Measurements from ENCODE around the gene CBLL1. TPM values are rescaled to one million over a fixed set of nuclear protein-coding genes. Genes with fewer than 3 reads are reported as not detected.

Gene CBLL1
- total RNA-seq, 2 donors from 2014 or later = 20.2 to 21.9 TPM

GRCh38 chr7:107767391-107767790, 23.4 kb downstream of the CBLL1 start:
- Histone ChIP-seq H3K4me1 (ENCODE audit: control insufficient read depth in 1 of 2, low read depth in 2 of 2) (no peaks in the 10 kb centered on the region), H3K9me3 (no peaks in the 10 kb centered on the region), H3K27ac (no peak overlapping the region), H3K4me3 (no peak overlapping the region), H3K36me3 (no peaks in the 10 kb centered on the region), H3K27me3 (replicated peaks; ENCODE audit: insufficient read depth) (no peaks in the 10 kb centered on the region)
- DNase-seq (ENCODE audit: low spot score) = no peak
- TF ChIP-seq CTCF (IDR thresholded peaks at IDR 0.05) = no peak
- ATAC-seq (ENCODE audit: insufficient number of reproducible peaks, low FRiP score, low read depth) = no peak

- no peaks in the 10 kb centered on the region for H3K27me3 ChIP-seq (replicated peaks; ENCODE audit: insufficient read depth)
- no peak for ATAC-seq (ENCODE audit: insufficient number of reproducible peaks, low FRiP score, low read depth)
Measured at GRCh38 chr7:107768263-107768662, 24.3 kb downstream of the CBLL1 start.

GRCh38 chr7:107773027-107773426, 29.1 kb downstream of the CBLL1 start:
- no peaks in the 10 kb centered on the region for H3K27me3 ChIP-seq (replicated peaks; ENCODE audit: insufficient read depth)
- H3K4me3 ChIP-seq = no peak overlapping the region
- H3K27ac ChIP-seq = no peak overlapping the region
- no peak for TF ChIP-seq CTCF (IDR thresholded peaks at IDR 0.05)
- no peak for ATAC-seq (ENCODE audit: insufficient number of reproducible peaks, low FRiP score, low read depth)
- DNase-seq (ENCODE audit: low spot score) = no peak
- no peaks in the 10 kb centered on the region for H3K4me1 ChIP-seq (ENCODE audit: control insufficient read depth in 1 of 2, low read depth in 2 of 2)
- H3K36me3 ChIP-seq = no peaks in the 10 kb centered on the region
- H3K9me3 ChIP-seq = no peaks in the 10 kb centered on the region

More at GRCh38 chr7:107768263-107768662, 24.3 kb downstream of the CBLL1 start:
- DNase-seq (ENCODE audit: low spot score) = no peak
- no peak overlapping the region for H3K27ac ChIP-seq
- no peaks in the 10 kb centered on the region for H3K9me3 ChIP-seq
- H3K4me1 ChIP-seq (ENCODE audit: control insufficient read depth in 1 of 2, low read depth in 2 of 2) = no peaks in the 10 kb centered on the region
- TF ChIP-seq CTCF (IDR thresholded peaks at IDR 0.05) = no peak
- H3K36me3 ChIP-seq = no peaks in the 10 kb centered on the region
- no peak overlapping the region for H3K4me3 ChIP-seq

- TF ChIP-seq CTCF (IDR thresholded peaks at IDR 0.05) = no peak
- Histone ChIP-seq H3K4me1 (ENCODE audit: control insufficient read depth in 1 of 2, low read depth in 2 of 2) (no peaks in the 10 kb centered on the region), H3K27me3 (replicated peaks; ENCODE audit: insufficient read depth) (no peaks in the 10 kb centered on the region), H3K4me3 (no peak overlapping the region), H3K36me3 (no peaks in the 10 kb centered on the region), H3K9me3 (no peaks in the 10 kb centered on the region), H3K27ac (no peak overlapping the region)
- DNase-seq (ENCODE audit: low spot score) = no peak
- no peak for ATAC-seq (ENCODE audit: insufficient number of reproducible peaks, low FRiP score, low read depth)
Measured at GRCh38 chr7:107777702-107778101, 33.8 kb downstream of the CBLL1 start.

- no peaks in the 10 kb centered on the region for H3K27me3 ChIP-seq (replicated peaks; ENCODE audit: insufficient read depth)
- no peak overlapping the region for H3K4me3 ChIP-seq
- H3K27ac ChIP-seq = no peak overlapping the region
- TF ChIP-seq CTCF (IDR thresholded peaks at IDR 0.05) = no peak
- H3K36me3 ChIP-seq = no peaks in the 10 kb centered on the region
- DNase-seq (ENCODE audit: low spot score) (no peak), ATAC-seq (ENCODE audit: insufficient number of reproducible peaks, low FRiP score, low read depth) (no peak)
- H3K9me3 ChIP-seq = no peaks in the 10 kb centered on the region
- no peaks in the 10 kb centered on the region for H3K4me1 ChIP-seq (ENCODE audit: control insufficient read depth in 1 of 2, low read depth in 2 of 2)
Measured at GRCh38 chr7:107778283-107778682, 34.3 kb downstream of the CBLL1 start.

Data from thoracic aorta (tissue), 2 donors.